IPS DF 4.7 (cell line): ENCODE results near the gene CHST3.
"Not testable (repeated sequence)": the region's sequence is repeated elsewhere in the genome, so short reads cannot be mapped to it uniquely, and the experiment has no call there.

Experiments used
- DNase-seq: peaks from one replicate; pipeline ENCODE4 v3.0.0-alpha.2; 2013; ENCODE audit warnings: low spot score; ENCODE audit errors: extremely low read depth

Gene CHST3

DNA sequence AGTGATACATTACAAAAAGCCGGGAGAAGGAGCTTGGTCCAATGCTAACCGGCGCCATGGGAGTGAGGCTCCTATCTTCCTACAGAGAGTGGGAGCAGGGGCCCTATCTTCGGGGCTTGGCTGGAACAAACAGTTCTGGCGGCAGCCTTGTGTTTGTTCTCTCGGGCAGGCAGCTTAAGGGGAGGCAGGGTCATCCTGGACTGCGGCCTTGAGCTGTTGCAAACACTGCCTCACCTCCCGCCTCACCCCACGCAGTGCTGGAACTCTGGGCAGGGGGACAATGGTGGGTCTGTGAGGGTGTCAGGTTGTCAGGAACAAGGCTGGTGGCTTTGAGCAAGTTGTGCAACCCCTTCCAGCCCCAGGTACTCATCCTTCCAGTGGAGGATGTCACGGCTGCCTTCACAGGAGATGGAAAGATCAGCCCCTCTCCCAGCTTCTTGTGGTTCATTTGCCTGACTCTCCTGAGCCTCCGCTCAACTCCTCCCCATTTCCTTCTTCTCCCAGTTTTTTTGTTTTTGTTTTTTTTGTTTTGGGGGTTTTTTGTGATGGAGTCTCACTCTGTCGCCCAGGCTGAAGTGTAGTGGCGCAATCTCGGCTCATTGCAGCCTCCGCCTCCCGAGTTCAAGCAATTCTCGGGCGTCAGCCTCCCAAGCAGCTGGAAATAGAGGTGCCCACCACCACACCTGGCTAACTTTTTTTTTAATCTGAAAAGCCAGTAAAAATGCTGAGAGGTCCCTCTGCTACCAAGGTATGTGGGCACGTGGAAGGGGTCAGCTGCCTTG, 66.8 kb downstream of the CHST3 start:
- DNase-seq = no peak

DNA sequence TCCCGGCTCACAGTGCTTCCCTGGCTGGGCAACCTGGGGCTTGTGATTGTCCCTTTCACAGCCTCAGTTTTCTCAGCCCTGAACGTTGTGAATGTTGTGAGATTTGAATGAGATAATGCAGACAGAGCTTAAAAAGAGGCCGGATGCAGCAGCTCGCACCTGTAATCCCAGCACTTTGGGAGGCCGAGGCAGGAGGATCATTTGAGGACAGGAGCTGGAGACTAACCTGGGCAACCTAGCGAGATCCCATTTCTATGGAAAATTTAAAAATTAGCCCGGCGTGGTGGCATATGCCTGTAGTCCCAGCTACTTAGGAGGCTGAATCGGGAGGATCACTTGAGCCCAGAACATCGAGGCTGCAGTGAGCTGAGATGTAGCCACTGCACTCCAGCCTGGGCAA, 67.5 kb downstream of the CHST3 start:
- DNase-seq = no peak

DNA sequence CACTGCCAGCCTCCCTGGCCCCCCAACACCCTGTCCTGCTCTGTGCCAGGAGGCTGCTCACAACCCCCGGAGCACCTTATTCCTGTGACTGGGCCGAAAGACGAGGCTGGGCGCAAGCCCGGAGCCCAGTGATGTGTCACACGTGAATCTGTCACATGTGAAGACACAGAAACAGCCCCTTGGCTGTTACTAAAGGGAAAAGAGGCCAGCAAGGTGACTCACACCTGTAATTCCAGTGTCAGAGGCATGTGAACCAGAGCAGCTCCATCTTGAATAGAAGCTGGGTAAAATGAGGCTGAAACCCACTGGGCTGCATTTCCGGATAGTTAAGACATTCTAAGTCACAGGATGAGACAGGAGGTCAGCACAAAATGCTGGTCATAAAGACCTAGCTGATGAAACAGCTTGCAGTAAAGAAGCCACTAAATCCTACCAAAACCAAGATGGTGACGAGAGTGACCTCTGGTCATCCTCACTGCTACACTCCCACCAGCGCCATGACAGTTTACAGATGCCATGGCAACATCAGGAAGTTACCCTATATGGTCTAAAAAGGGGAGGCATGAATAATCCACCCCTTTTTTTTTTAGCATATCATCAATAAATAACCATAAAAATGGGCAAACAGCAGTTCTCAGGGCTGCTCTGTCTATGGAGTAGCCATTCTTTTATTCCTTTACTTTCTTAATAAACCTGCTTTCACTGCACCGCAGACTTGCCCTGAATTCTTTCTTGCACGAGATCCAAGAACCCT, 68.4 kb downstream of the CHST3 start:
- DNase-seq = not testable (repeated sequence)

DNA sequence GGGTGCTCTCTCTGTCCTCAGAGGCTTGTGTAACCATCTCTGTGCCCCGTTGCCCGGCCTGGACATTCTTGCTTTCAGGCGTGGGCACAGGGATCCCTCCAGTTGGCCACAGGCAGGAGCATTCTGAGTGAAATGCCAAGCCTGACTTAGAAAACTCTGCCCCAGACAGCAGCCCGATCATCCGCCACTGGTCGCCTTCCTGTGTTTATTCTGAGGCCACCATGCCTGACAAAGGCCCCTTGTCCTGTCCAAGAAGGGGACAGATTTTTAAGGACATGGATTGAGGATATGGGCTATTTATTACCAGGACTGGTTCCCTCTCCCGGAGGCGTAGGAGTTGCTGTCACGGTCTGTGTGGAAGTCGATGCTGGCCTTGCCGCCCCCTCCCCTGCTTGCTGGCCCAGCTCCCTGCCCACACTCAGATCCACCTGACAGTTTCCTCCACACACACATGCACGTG, 69.9 kb downstream of the CHST3 start:
- DNase-seq = no peak

DNA sequence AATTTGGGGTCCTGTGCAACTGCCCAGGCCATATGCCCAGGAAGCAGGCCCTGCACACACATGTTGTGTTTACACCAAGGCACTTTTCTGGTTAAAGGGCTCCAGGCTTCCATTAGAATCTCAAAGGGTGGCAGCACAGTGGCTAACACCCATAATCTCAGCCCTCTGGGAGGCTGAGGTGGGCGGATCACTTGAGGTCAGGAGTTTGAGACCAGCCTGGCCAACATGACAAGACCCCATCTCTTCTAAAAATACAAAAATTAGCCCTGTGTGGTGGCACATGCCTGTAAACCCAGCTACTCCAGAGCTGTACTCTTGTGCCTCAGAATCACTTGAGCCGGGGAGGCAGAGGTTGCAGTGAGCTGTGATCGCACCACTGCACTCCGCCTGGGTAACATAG, 70.6 kb downstream of the CHST3 start:
- no peak for DNase-seq

DNA sequence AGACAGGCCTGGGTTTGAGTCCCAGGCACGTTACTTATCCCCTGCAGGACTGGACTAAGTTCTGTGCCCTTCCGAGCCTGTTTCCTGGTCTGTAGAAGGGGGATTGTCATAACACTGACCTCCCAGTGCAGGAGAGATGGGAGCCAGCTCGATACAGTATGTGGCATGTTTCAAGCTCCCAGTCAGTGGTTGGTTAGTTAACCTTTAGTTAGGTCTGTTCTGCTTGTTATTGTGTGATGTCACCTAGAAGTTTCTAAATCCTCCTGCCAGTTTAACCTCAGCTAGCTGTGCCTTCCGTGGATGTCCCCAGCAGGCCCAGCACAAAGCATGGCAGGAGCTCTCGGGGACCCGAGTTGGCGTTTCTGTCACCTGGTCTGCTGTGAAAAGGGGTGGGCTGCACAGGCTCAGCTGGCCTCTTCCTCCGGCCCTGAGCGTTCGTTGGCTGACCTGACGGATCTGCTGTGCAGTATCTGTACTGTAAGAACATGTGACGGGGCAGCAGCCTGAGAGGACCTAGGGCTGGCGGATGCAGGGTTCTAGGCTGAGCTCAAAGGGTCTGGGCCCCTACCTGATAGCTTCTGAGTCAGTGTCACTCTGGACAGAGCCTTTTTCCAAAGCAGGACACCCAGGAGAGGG, 71.2 kb downstream of the CHST3 start:
- no peak for DNase-seq

DNA sequence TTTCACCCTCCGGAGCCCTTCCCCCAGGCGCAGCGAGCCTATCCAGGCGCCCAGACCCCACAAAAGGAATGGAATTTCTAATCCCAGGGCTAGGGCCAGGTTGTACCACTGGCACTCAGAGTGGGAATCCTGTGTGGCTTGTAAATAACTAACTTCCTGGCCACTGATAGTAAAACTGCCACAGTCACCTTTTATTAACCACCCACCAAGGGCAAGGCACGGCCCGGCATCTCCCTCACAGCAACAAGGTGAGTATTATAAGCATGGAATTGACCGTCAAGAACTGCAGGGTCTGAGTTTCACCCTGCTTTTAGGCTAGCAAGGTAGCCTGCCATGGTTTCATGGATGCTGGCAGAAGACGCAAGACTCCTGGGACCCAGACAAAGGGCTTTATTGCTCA, 73.1 kb downstream of the CHST3 start:
- no peak for DNase-seq

DNA sequence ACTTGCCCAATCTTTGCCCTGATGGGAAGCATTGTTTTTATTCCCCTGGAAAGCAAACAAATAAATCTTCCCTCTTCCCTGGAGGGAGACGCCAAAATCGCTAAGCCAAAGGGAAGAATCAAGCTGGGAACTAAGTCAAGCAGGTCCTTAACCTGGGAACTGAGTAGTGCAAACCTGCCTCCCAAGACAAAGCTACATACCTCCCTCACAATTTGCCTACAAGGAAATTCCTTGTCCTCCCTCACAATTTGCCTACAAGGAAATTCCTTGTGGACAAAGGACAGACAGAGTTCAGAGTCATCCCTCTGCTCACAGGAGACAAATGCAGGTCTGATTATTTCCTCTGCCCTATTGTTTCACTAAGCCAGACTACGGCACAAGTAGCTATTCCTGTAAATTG, 73.6 kb downstream of the CHST3 start:
- DNase-seq = no peak

DNA sequence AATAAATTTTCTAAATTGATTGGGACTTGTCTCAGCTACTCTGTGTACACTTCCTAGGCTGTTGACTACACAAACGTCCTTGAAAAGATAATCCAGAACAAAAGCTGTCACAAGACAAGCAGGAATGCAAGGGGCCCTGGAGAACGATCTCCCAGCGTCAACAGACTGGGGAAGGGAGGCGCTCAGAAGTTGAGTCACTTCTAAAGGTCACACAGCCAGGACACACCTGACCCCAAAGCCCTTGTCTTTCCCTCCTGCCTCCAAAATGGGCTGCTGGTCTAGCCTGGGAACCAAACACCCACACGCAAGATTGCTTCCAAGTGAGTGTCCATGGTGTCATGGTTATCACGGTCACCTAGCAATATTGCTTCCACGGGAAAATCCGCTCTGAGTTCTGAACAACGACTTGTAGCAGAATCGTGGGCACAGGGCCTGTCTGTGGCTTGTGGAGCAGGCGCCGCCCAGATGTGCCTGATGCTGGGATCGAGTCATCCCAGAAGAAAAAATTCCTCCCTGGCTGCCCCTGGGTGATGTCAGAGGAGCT, 74.3 kb downstream of the CHST3 start:
- no peak for DNase-seq

DNA sequence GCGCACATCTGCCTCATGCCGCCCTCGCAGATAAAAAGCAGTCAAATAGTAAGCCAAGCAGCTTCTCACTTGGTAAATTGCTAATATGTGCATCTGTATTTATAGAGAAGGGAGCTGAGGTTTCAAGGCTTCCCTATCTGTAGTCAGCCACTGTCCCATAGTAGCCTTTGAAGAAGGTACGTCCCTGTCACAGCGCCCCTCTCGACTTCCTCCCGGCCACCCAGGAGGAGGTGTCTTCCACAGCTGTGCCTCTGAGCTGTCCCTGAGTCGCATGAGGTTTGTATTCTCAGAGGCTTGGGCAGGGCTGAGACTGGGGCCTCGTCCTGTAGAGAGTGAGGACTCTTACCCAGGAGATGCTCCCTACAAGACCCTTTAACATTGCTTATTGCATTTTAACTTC, 75.2 kb downstream of the CHST3 start:
- no peak for DNase-seq

DNA sequence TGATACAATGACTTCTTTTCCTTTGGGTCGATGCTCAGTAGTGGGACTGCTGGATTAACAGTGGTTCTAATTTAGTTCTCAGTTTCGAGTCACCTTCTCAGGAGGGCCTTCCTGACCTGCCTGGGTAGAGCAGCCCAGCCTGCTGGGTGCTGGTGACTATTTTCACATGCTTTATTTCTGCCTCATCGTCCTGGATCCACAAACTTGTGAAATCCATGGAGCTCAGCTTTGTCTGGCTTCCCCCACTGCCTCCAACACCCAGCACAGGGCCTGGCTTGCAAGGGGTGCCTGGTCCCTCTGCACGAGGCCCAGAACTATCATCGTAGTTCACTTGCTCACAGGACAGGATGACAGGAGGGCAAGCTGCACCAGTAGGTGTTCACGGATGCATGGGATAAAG, 77.3 kb downstream of the CHST3 start:
- DNase-seq = no peak

DNA sequence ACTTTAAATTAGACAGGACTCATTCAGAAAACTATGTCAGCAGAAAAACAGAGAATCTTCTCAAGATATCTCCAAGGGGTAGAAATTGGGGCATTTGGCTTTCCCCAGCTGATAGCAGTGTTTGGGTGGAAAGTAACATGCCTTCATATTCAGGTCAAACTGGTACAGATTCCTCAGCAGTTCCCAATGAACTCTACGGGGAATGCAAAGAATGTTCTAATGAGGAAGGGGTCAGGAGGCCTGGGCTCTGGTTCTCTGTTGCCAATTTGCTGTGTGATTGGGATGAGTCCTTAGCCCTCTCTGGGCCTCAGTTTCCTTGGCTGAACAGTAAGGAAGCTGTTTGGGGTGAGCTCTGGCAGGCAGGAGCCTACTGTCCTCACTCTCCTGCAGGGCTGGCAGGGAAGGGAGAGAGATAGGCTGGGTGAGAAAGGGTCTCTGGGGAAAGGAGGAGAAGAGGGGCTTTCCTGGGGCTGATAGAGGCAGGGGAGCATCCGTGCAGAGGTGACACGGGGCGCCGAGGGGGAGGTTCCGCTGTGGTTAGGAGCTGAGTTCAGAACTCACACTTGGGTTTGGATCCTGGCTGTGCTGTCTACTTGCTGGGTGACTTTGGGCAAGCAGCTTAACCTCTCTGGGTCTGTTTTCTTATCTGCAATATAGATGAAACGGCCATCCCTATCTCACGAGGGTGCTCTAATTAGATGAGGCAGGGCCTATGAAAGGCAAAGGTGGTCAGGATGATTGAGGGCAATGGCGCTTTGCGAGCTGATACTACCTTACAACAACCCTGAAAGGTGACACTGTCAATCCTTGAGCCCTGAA, 79.0 kb downstream of the CHST3 start:
- no peak for DNase-seq

DNA sequence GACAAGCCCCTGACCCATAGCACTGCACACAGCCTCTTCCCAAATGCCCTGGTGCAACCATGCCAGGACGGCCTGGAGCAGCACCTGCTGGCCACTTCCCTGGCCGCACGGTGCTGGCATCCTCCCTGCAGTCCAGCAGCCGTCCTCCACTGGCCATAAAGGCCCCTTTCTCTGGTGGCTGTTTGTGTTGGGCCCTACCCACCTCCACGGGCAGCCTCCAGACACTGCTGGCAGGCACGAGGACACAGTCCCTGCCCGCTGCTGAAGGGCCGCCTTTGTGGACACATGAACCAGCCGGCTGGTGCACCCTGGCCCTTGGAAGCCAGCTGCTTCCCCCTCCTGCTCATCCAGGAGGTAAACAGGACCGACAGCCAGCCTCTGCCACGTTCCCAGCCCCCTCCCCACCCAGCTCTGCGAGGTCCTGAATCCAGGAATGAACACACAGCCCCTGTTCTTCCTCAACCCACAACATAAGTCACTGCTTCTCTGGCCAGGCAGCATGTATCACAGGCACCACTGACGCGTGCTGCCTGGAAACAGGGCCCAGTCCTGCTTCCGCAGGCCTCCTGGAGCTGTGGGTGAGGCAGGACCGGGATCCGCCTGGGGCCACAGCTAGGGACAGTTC, 80.3 kb downstream of the CHST3 start:
- DNase-seq = no peak

DNA sequence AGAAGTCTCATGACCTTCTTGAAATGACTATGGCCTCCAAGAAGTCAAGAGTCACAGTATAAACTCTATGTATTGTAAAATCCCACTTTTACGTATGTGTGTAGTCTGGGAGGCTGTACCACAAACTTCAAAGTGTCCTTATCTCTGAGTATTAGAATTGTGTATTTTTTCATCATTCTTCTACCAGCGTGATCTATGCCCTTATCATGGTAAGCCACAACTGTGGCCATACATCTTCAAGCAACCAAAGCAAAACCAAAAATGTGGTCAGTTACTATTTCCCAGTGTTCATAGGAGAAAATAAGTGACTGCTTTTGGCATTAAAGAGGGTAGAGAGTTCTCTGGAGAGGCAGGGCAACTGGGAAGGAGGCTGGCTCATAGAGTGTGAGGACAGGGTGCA, 81.4 kb downstream of the CHST3 start:
- DNase-seq = no peak

DNA sequence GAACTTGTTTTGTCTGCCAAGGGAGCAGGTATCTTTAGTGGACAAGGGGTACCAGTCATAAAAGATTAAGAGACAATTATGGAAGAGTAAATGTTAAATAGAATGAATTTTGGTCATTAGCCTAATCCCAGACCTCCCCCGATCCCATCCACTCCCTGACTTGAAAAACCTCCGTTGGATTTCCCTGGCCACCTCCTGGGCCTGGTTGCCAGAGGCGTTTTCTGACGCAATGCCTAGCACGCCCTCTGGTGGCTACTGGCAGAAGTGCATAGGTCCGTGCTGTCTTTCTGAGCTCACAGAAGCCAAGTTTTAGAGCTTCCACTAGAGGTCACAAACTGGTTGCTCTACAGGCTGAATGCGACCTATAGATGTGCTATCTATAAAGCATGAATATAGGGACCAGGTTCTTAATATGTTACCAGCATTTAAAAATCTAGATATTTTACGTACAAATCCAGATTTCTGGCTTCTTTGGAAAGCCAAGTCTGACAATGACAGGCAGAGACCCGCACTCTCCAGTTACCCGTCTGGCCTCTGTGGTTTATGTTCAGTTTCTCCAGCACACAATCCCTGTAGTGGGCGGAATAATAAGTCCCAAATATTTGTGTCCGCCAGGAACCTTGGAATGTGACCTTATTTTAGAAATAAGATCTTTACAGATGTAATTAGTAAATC, 84.4 kb downstream of the CHST3 start:
- peak; percentile 87 for DNase-seq

DNA sequence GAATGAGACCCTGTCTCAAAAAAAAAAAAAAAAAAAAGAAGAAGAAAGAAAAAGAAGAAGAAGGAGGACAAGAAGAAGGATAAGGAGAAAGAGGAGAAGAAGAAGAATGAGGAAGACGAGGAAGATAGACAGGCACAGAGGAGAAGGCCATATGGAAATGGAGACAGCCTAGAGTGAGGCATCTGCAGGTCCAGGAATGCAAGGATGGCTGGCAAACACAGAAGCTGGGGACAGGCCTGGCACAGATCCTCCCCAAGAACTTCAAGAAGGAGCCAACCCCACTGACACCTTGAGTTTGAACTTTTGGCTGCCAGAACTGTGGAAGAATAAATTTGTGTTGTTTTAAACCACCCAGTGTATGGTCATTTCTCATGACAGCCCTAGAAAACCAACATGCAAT, 85.3 kb downstream of the CHST3 start:
- no peak for DNase-seq

DNA sequence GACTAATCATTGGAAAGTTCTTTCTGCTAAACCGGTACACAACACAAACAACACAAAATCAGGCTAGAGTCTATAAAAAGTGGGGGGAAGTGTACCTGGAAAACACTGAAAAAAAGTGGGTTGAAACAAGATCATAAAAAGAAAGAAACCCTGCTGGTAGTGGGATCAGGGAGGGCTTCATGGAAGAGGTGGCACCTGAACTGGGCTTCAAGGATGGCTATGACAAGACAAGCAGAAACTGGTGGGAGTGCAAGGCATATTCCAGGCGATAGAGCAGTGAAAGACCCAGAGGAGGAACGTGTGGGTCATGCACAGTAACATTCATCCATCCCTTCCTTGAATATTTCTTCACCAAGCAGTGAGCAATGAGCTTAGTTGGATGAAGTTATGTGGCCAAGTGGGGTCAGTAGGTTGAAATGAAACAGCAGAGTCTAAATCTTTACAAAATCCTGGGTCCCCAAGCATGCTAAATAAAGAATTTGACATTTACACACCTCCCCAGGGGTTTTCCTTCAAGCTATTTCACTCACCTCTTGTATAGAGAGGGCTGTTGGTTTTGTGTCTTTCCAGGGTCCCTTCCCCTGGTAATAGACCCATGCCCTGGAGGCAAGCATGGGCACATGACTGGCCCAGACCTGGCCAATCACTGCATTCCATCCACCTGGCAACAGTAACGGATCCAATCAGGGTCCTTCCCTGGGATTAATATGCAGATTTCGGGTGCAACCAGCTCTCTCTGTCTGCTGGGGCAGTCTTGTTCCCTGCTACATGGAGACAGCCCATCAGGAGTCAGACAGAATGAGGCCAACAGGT, 86.0 kb downstream of the CHST3 start:
- no peak for DNase-seq

DNA sequence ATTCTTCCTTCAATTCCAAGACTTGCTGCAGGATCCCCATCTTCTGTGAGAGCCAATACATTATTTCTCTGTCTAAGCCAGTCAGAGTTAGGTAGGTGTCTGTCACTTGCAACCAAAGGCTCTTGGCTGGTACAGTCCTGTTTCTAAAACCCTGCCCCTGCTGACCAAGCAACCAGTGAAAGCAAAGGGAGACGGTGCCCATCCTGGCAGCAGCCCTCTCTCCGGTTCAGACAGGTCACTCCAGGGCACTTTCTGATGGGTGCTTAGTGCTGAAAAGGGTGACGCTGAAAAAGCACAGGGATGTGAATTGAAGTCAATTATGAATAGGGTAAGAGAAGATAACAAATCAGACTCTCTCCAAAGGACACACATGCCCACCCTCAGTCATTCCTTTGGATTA, 86.7 kb downstream of the CHST3 start:
- DNase-seq = no peak

DNA sequence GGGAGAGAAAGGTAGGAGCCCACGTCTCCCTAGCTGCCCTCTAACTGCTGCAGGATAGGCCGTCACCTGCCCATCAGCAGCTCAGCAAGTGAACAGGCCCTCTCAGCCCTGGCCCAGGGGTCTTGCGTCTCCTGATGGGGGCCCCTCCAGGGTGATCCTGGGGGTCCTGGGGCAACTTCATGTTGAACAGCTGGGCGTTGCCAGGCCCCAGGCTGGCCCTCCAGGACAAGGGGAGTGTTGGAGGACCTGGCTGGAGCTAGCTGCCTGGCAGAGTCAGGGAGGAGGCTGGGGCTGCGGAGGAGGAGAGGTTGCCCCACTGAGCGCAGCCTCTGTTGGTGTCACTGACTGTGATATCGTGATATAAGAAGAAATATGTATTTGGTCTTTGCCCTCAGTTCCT, 89.5 kb downstream of the CHST3 start:
- no peak for DNase-seq
